Pancreas (tissue), 10 donors: ENCODE results near the gene DNAJC22. TPM values are rescaled to one million over a fixed set of nuclear protein-coding genes. Genes with fewer than 3 reads are reported as not detected.

Source experiments
- ATAC-seq, 4 donors: fragments of 200-7000 bp; cut with Tn5 transposase; one replicate each; pipeline versions ENCODE4 v1.8.0 to v1.9.1; 2020; ENCODE audit warnings: mild to moderate bottlenecking in 4 of 4, moderate library complexity in 4 of 4
- DNase-seq, 6 donors: peaks; one replicate each; pipeline ENCODE4 v3.0.0-alpha.2; 2020
- FAIRE-seq: peaks from 2 replicates; lab custom pipeline; 2012; peaks lifted over from hg19 to GRCh38; lab: Jason Lieb, UNC
- H3K27ac ChIP-seq, 4 donors: fragments of 200-600 bp; sonication (generic); 1 replicate in 3 of 4; 2 replicates in 1 of 4; pipeline versions ENCODE4 v1.5.0 to v1.8.0; 2020
- H3K27me3 ChIP-seq, 4 donors: fragments of 200-600 bp; one replicate each; pipeline ENCODE4 v1.8.0; 2021
- H3K36me3 ChIP-seq, 3 donors: fragments of 200-600 bp; sonication (generic) in 1 of 3; one replicate each; pipeline versions ENCODE4 v1.5.0 to v1.8.0; 2020 to 2021
- H3K4me1 ChIP-seq, 3 donors: fragments of 200-600 bp; one replicate each; pipeline ENCODE4 v1.8.0; 2021
- H3K4me3 ChIP-seq, 4 donors: fragments of 200-600 bp; sonication (generic) in 2 of 4; one replicate each; pipeline versions ENCODE4 v1.5.0 to v1.8.0; 2020 to 2021
- H3K9me3 ChIP-seq, 4 donors: fragments of 200-600 bp; one replicate each; pipeline ENCODE4 v1.8.0; 2021
- WGBS, 2 donors: extraction: QIAGEN DNeasy Blood & Tissue Kit; methylation state at CpG; one replicate each; pipeline ENCODE4 v1.1.7; 2013; 5-methylcytosine and 5-hydroxymethylcytosine counted together
- intact Hi-C, 3 donors: fragments of 100-400 bp; cut with DNase I; formaldehyde crosslinking; loops; one replicate each; pipeline versions ENCODE4 v1.11.1 to v1.14.2; 2022
- polyA plus RNA-seq, 2 donors: library from polyadenylated mRNA; stranded (reverse); fragments of 200-250 nt; gene quantifications; one replicate each; pipeline ENCODE4 v1.2.3, GENCODE V29; 2013
- total RNA-seq, 6 donors: library from RNA; stranded (reverse); fragmentation: NEBNext Ultra II Directional in 4 of 6; extraction: Animal tissue kit (Norgen Biotek cat#: 25700) in 4 of 6; gene quantifications; one replicate each; pipeline versions ENCODE4 v1.2.1 to v1.2.4, GENCODE V29; 2021 to 2023
- TF ChIP-seq, protein P1 (sequence below), 4 donors: fragments of 200-600 bp; sonication (generic) in 3 of 4; IDR thresholded peaks; one replicate each; pipeline versions ENCODE4 v1.5.0 to v1.8.0; 2021; ENCODE audit warnings: antibody characterized with exemption in 4 of 4
- donor health status: healthy with polysubstance abuse.
- donor health status: DM: no; HTN: no; CAD: no; lungs with moderate emphysema.
- donor health status: DM: no; HTN: no; CAD: no.
- donor health status: control.
- donor health status: control.
- donor health status: Bipolar disorder and iron deficiency.
- donor health status: DM: yes; HTN: yes; CAD: no.
- donor health status: DM: no; HTN: no; CAD: no.
- donor health status: DM: no; HTN: no; CAD: no.
- donor health status: DM: yes; HTN: yes; CAD: no.

The DNAJC22 gene
- total and polyA plus RNA-seq, 8 donors = 4.0 to 11.9 (median 7.5) TPM

GRCh38 chr12:49341777-49342065 lies 5.0 kb upstream of the DNAJC22 start:
- peaks cover 0 to 4% (median 0%) of the 10 kb centered on the region in 4 donors for H3K27me3 ChIP-seq
- peaks cover 8 to 20% (median 12%) of the 10 kb centered on the region in 3 donors for H3K4me1 ChIP-seq
- 71 to 74% methylated on average over 20 to 21 of the region's 21 CpGs for WGBS, 2 donors
- no peaks in the 10 kb centered on the region for H3K9me3 ChIP-seq
- intact Hi-C loops = loop anchor here in 1 of 3 donors (10.0 kb wide), 1 partner anchor 173 kb away; no protein-coding TSS in a partner anchor
- TF ChIP-seq, protein P1, sequence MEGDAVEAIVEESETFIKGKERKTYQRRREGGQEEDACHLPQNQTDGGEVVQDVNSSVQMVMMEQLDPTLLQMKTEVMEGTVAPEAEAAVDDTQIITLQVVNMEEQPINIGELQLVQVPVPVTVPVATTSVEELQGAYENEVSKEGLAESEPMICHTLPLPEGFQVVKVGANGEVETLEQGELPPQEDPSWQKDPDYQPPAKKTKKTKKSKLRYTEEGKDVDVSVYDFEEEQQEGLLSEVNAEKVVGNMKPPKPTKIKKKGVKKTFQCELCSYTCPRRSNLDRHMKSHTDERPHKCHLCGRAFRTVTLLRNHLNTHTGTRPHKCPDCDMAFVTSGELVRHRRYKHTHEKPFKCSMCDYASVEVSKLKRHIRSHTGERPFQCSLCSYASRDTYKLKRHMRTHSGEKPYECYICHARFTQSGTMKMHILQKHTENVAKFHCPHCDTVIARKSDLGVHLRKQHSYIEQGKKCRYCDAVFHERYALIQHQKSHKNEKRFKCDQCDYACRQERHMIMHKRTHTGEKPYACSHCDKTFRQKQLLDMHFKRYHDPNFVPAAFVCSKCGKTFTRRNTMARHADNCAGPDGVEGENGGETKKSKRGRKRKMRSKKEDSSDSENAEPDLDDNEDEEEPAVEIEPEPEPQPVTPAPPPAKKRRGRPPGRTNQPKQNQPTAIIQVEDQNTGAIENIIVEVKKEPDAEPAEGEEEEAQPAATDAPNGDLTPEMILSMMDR (IDR thresholded peaks at IDR 0.05) = no peak
- no peak overlapping the region for H3K4me3 ChIP-seq
- H3K36me3 ChIP-seq = no peaks in the 10 kb centered on the region
- no peak for ATAC-seq
- no peak overlapping the region for H3K27ac ChIP-seq
- no peak for DNase-seq
- FAIRE-seq = no peak

- Histone ChIP-seq H3K9me3 (no peaks in the 10 kb centered on the region), H3K27ac (no peak overlapping the region), H3K4me1 (peaks cover 13 to 26% (median 18%) of the 10 kb centered on the region in 3 donors), H3K4me3 (peak overlapping the region in 3 of 4 donors; percentile 11 to 41 (median 23)), H3K27me3 (peaks cover 0 to 4% (median 0%) of the 10 kb centered on the region in 4 donors), H3K36me3 (no peaks in the 10 kb centered on the region)
- DNase-seq (peak; percentile 56 to 86 (median 76)), ATAC-seq (peak; percentile 36 to 72 (median 66)), FAIRE-seq (no peak)
- 20 to 21% methylated on average over 52 to 58 of the region's 58 CpGs for WGBS, 2 donors
- intact Hi-C loops = loop anchor here in 1 of 3 donors (10.0 kb wide), 1 partner anchor 173 kb away; no protein-coding TSS in a partner anchor
- TF ChIP-seq, protein P1 (IDR thresholded peaks at IDR 0.05) = peak; percentile 52 to 72 (median 64)
Measured at GRCh38 chr12:49342066-49342913, 4.4 kb upstream of the DNAJC22 start.

DNA sequence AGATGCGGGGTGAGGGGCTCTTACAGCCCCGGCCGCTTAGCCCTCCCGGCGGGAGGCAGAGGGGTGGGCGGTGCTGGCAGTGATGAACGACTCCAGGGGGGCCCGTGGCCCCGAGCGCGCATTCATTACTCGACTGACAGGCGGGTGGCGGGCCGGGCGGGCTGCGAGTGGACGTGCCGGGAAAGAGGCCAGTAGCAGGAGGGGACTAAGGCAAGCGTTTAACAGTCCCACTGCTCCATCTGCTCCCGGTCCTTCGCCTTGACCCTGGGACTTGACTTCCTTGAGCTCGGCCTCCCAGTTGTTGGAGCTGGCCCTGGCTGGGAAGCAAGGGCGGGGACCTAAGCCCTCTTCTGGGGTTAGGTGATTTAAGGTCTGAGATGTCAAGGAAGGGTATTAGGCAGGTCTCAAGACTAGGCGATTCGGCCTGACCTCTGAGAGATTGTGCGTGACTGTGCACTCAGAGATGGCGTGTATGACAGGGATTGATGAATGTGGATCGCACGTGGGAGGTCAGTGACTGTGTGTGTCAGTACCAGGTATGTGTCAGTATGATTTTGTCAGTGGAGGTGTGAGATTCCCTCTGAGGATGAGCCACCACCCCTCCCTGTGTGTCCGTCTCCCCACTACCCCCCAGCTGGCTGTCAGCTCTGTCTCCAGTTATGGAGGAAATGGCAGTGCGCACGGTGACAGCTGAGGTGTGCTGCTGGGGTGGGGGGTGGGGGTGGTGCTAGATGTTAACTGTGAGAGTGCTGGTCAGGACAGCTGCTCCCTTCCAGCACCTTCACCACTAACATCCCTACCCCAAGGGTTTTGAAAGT lies 3.6 kb upstream of the DNAJC22 start:
- ATAC-seq (no peak), FAIRE-seq (no peak), DNase-seq (peak in 2 of 6 donors; percentile 15 to 64)
- peak overlapping the region in 2 of 4 donors; percentile 11 to 41 for H3K4me3 ChIP-seq
- H3K9me3 ChIP-seq = no peaks in the 10 kb centered on the region
- peaks cover 17 to 28% (median 19%) of the 10 kb centered on the region in 3 donors for H3K4me1 ChIP-seq
- peaks cover 0 to 4% (median 0%) of the 10 kb centered on the region in 4 donors for H3K27me3 ChIP-seq
- no peak overlapping the region for H3K27ac ChIP-seq
- intact Hi-C loops = loop anchor here in 1 of 3 donors (10.0 kb wide), 1 partner anchor 172 kb away; no protein-coding TSS in a partner anchor
- H3K36me3 ChIP-seq = no peaks in the 10 kb centered on the region
- WGBS, 2 donors = 4 to 6% methylated on average over 19 to 33 of the region's 33 CpGs
- TF ChIP-seq, protein P1 (IDR thresholded peaks at IDR 0.05) = no peak

- peaks cover 24 to 35% (median 29%) of the 10 kb centered on the region in 3 donors for H3K4me1 ChIP-seq
Measured at GRCh38 chr12:49344486-49345050, 2.1 kb upstream of the DNAJC22 start.

More at GRCh38 chr12:49344486-49345050, 2.1 kb upstream of the DNAJC22 start:
- ATAC-seq = no peak
- Histone ChIP-seq H3K9me3 (no peaks in the 10 kb centered on the region), H3K4me3 (peak overlapping the region in 2 of 4 donors; percentile 34 to 40), H3K27me3 (peaks cover 0 to 4% (median 0%) of the 10 kb centered on the region in 4 donors), H3K36me3 (no peaks in the 10 kb centered on the region), H3K27ac (no peak overlapping the region)
- no peak for FAIRE-seq
- WGBS, 2 donors = 29 to 38% methylated on average over 15 of the region's 15 CpGs
- intact Hi-C loops = loop anchor here in 1 of 3 donors (10.0 kb wide), 1 partner anchor 170 kb away; no protein-coding TSS in a partner anchor
- TF ChIP-seq, protein P1 (IDR thresholded peaks at IDR 0.05) = no peak
- no peak for DNase-seq
